ENCODE results near the gene YY2. TPM values are rescaled to one million over a fixed set of nuclear protein-coding genes. Genes with fewer than 3 reads are reported as not detected.

YY2 gene
- total and polyA plus RNA-seq, 2 of the 4 experiments (the other 2 are of a cell fraction), result 0.72 to 2.5 TPM

GRCh38 chrX:21865436-21865835, 9.6 kb downstream of the YY2 start:
- no peak overlapping the region for H3K4me3 ChIP-seq (ENCODE audit: insufficient read depth, low read depth, low read length)
- no peak overlapping the region for H2AFZ ChIP-seq (replicated peaks; ENCODE audit: low read length, poor library complexity)
- POLR2A ChIA-PET (ENCODE audit: unreplicated experiment), result no interaction called here
- H3K79me1 ChIP-seq (ENCODE audit: low read depth in 1 of 2, low read length in 2 of 2), result peaks cover 0 to 9% of the 10 kb centered on the region in 2 experiments; a peak in 3 of 4 replicates
- H2AK5ac ChIP-seq (ENCODE audit: low read depth, low read length), result no peak overlapping the region
- H2BK5ac ChIP-seq (ENCODE audit: low read depth, low read length, poor library complexity, severe bottlenecking), result peak overlapping the region; percentile 83
- in situ Hi-C loops (cut with MboI; ENCODE audit: low sequenced_read_pairs) (no loop called here), intact Hi-C loops (cut with micrococcal nuclease) (no loop called here), dilution Hi-C loops (cut with HindIII; ENCODE audit: low sequenced_read_pairs, unreplicated experiment) (no loop called here)
- no peak overlapping the region for H4K91ac ChIP-seq (ENCODE audit: insufficient read depth, low read depth, low read length)
- H4K8ac ChIP-seq (ENCODE audit: low read depth in 2 of 2, low read length in 2 of 2), result no peak overlapping the region
- BruUV-seq (replicated peaks), result no TSS peak
- CTCF ChIA-PET, result interaction anchor here (0.7 kb wide), 1 partner anchor 1189 kb away, joined by 5 read pairs; no protein-coding TSS in a partner anchor
- no peak overlapping the region for H3K23ac ChIP-seq (ENCODE audit: low read depth, low read length)
- no peaks in the 10 kb centered on the region for H3K9me3 ChIP-seq (ENCODE audit: control insufficient read depth, insufficient read depth, low read length)
- H2BK15ac ChIP-seq (ENCODE audit: low read depth, low read length), result no peak overlapping the region
- no peaks in the 10 kb centered on the region for H3K36me3 ChIP-seq (ENCODE audit: control insufficient read depth, insufficient read depth, low read length)
- no peaks in the 10 kb centered on the region; the same call in 1 of the 2 replicates for H3K27me3 ChIP-seq (ENCODE audit: control insufficient read depth, insufficient read depth, low read length)
- H3K56ac ChIP-seq (ENCODE audit: extremely low read depth, insufficient read depth, low read length), result no peak overlapping the region
- H3K27ac ChIP-seq (ENCODE audit: insufficient read depth, low read length), result peak overlapping the region; percentile 57; the same call in 1 of the 2 replicates
- H3K4me1 ChIP-seq (ENCODE audit: control insufficient read depth, insufficient read depth, low read length), result peaks cover 10% of the 10 kb centered on the region
- no peak overlapping the region for H3K14ac ChIP-seq (replicated peaks; ENCODE audit: low read depth, low read length)
- H4K20me1 ChIP-seq (ENCODE audit: insufficient read depth, low read length), result no peaks in the 10 kb centered on the region
- no peak overlapping the region; the same call in 1 of the 2 replicates for H3K4ac ChIP-seq (ENCODE audit: low read depth, low read length)
- no peak overlapping the region for H2BK120ac ChIP-seq (ENCODE audit: low read depth, low read length)
- H4K5ac ChIP-seq (ENCODE audit: low read depth, low read length), result no peak overlapping the region
- H3K18ac ChIP-seq (ENCODE audit: low read depth, low read length), result no peak overlapping the region
- peak overlapping the region; percentile 46; the same call in 1 of the 2 replicates for H3K4me2 ChIP-seq (ENCODE audit: low read depth, low read length)
- peak overlapping the region; percentile 18; the same call in 1 of the 2 replicates for H2BK20ac ChIP-seq (ENCODE audit: low read depth, low read length)
- H3K9me1 ChIP-seq (ENCODE audit: insufficient read depth, low read length), result peaks cover under 1% of the 10 kb centered on the region; the same call in 1 of the 2 replicates
- ATAC-seq (ENCODE audit: low read depth) (peak; percentile 71), DNase-seq (peak; percentile 57)
- TF ChIP-seq MAZ (IDR thresholded peaks at IDR 0.05; ENCODE audit: borderline replicate concordance, low read depth, low read length) (no peak), SMC3 (IDR thresholded peaks at IDR 0.05; ENCODE audit: low read depth, low read length) (no peak), USF2 (IDR thresholded peaks at IDR 0.05; ENCODE audit: low read depth, low read length) (no peak), ELK1 (IDR thresholded peaks at IDR 0.05; ENCODE audit: borderline replicate concordance, low read depth, low read length) (no peak), CHD1 (IDR thresholded peaks at IDR 0.05; ENCODE audit: low read depth, low read length) (no peak), RFX5 (IDR thresholded peaks at IDR 0.05; ENCODE audit: low read depth, low read length) (no peak), CEBPB (IDR thresholded peaks at IDR 0.05; ENCODE audit: low read depth, low read length) (no peak), BHLHE40 (IDR thresholded peaks at IDR 0.05; ENCODE audit: low read depth, low read length) (no peak), RCOR1 (IDR thresholded peaks at IDR 0.05; ENCODE audit: insufficient replicate concordance, low read length) (no peak), CTCF (conservative IDR thresholded peaks at IDR 0.05; ENCODE audit: low read depth, low read length) (no peak), MXI1 (IDR thresholded peaks at IDR 0.05; ENCODE audit: borderline replicate concordance, low read depth, low read length) (no peak), NFE2L2 (IDR thresholded peaks at IDR 0.05; ENCODE audit: low read depth, low read length) (no peak), MAFK (IDR thresholded peaks at IDR 0.05; ENCODE audit: low read depth, low read length) (no peak), POLR2A (IDR thresholded peaks at IDR 0.05; ENCODE audit: low read depth, low read length) (no peak), FOS (IDR thresholded peaks at IDR 0.05; ENCODE audit: low read depth, low read length) (no peak), RAD21 (IDR thresholded peaks at IDR 0.05; ENCODE audit: low read length) (no peak)
- H2AK9ac ChIP-seq (replicated peaks; ENCODE audit: low read depth, low read length, poor library complexity), result no peak overlapping the region
- H3K9ac ChIP-seq (ENCODE audit: low read depth, low read length), result no peak overlapping the region
